AG04450 (cell line): ENCODE measurements around the gene OR2S2. TPM values are rescaled to one million over a fixed set of nuclear protein-coding genes. Genes with fewer than 3 reads are reported as not detected.
A peak's percentile ranks its signal among the peaks of the same experiment; 100 is the strongest.

Experiments
- CTCF ChIA-PET: fragments of 300-600, 350-600 bp; formaldehyde crosslinking; extraction: SDS; loops from one replicate; lab custom pipeline; 2022; ENCODE audit warnings: antibody characterized with exemption, inconsistent platforms; lab: Charles Lee
- POLR2A ChIA-PET: fragments of 350-600 bp; formaldehyde crosslinking; extraction: SDS; loops from one replicate; lab custom pipeline; 2021; ENCODE audit warnings: antibody characterized with exemption, inconsistent platforms; lab: Yijun Ruan, JAX
- DNase-seq: peaks from one replicate; pipeline ENCODE4 v3.0.0-alpha.2; 2011; ENCODE audit warnings: low read depth, low spot score
- H3K27ac ChIP-seq: one replicate; pipeline ENCODE4 v1.5.1; 2012; ENCODE audit warnings: low read depth, low read length, control low read depth
- H3K27me3 ChIP-seq: one replicate; pipeline ENCODE4 v1.6.0; 2012; ENCODE audit warnings: low read length; ENCODE audit not compliant: control insufficient read depth, insufficient read depth
- H3K4me3 ChIP-seq: 2 replicates; pipeline ENCODE4 v1.5.1; 2011; ENCODE audit warnings: mild to moderate bottlenecking, low read depth, low read length, control low read depth
- H3K9me3 ChIP-seq: 2 replicates; pipeline ENCODE4 v1.5.1; 2012; ENCODE audit warnings: low read length; ENCODE audit not compliant: control insufficient read depth, insufficient read depth
- polyA plus RNA-seq: library from polyadenylated mRNA; depleted of rRNA; stranded (reverse); fragments of >200 nt; gene quantifications from 2 replicates; pipeline ENCODE4 v1.2.3, GENCODE V29; 2011
- TF ChIP-seq, protein P1 (sequence below): IDR thresholded peaks from 2 replicates; pipeline ENCODE4 v1.5.1; 2011; ENCODE audit warnings: low read depth, low read length, control low read depth, inconsistent platforms

OR2S2 gene
- polyA plus RNA-seq, 1 experiment = 0.46 TPM

DNA sequence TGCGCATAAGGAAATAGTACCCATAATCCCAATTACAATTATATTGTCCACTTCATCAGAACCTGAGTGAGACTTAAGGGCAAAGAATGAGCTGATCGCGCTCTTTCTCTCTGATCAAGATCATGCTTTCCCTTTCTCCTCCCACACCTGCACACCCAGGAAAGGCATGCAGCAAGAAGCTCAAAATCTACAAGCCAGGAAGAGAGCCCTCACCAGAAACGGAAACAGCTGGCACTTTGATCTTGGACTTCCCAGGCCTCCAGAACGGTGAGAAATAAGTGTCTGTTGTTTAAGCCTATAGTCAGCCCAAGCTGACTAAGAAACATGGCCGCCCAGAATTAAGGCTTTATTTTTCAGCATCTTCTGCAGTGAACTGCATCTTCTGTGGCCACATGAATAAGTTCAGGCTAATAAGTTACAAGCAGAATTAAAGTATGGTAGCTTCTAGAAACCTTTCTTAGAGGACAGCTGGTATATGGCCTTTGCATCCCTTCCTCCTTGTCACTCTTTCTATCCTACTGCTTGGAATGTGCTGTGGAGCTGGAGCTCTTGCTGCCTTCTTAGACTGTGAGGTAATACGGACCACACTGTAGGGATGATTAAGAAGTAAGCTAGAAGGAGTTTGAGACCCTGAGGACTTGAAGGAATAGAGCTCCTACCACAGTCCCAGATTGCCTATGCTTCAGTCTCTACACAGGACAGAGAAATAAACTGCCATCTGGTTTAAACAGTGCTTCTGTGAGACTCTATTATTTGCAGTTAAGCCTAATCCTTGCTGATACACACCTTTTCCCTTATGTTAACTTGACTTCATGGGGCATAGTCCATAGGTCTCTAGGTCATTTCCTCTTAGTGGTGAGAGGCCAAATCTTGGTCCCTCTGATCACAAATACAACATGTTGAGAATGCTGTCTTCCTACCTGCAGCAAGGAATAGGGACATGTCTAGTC is 17.2 kb downstream of the OR2S2 start:
- Histone ChIP-seq H3K9me3 (no peaks in the 10 kb centered on the region), H3K27me3 (no peaks in the 10 kb centered on the region), H3K27ac (no peak overlapping the region), H3K4me3 (no peak overlapping the region)
- POLR2A ChIA-PET = interaction anchor here (0.9 kb wide), 1 partner anchor 16 kb away, joined by 4 read pairs; no protein-coding TSS in a partner anchor
- CTCF ChIA-PET = interaction anchor here (0.8 to 1.7 kb wide), 6 partner anchors 14 to 150 kb away, joined by 3 to 5 read pairs (median 4); no protein-coding TSS in a partner anchor
- no peak for DNase-seq
- TF ChIP-seq, protein P1, sequence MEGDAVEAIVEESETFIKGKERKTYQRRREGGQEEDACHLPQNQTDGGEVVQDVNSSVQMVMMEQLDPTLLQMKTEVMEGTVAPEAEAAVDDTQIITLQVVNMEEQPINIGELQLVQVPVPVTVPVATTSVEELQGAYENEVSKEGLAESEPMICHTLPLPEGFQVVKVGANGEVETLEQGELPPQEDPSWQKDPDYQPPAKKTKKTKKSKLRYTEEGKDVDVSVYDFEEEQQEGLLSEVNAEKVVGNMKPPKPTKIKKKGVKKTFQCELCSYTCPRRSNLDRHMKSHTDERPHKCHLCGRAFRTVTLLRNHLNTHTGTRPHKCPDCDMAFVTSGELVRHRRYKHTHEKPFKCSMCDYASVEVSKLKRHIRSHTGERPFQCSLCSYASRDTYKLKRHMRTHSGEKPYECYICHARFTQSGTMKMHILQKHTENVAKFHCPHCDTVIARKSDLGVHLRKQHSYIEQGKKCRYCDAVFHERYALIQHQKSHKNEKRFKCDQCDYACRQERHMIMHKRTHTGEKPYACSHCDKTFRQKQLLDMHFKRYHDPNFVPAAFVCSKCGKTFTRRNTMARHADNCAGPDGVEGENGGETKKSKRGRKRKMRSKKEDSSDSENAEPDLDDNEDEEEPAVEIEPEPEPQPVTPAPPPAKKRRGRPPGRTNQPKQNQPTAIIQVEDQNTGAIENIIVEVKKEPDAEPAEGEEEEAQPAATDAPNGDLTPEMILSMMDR = no peak

DNA sequence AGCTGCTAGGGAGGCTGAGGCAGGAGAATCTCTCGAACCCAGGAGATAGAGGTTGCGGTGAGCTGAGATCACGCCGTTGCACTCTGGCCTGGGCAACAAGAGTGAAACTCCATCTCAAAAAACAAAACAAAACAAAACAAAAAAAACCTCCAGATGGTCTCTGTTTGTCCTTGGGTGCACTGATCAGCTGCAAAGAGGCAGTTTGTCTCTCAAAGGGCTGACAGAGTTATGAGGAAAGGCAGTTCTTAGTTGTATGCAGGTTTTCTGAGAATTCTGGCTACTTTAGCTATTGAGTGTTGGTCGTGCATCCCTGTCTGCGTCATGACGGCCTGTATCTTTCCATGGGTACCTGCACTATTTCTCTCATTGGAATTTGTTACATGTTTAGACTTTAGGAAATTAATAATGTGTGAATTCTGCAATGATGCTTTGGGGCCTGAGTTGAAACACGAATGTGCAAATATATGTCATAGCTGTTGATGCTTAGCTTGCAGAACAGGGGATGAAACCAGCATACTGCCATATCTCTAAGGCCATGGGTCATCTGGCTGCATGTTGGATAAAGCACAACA is 18.2 kb downstream of the OR2S2 start:
- Histone ChIP-seq H3K4me3 (no peak overlapping the region), H3K9me3 (no peaks in the 10 kb centered on the region), H3K27me3 (no peaks in the 10 kb centered on the region), H3K27ac (no peak overlapping the region)
- no peak for DNase-seq
- ChIA-PET CTCF (interaction anchor here (0.7 to 1.7 kb wide), 3 partner anchors 12 to 114 kb away, joined by 3 to 5 read pairs (median 4); no protein-coding TSS in a partner anchor), POLR2A (interaction anchor here (0.6 kb wide), 1 partner anchor 312 kb away, joined by 5 read pairs; no protein-coding TSS in a partner anchor)
- TF ChIP-seq, protein P1 = no peak

DNA sequence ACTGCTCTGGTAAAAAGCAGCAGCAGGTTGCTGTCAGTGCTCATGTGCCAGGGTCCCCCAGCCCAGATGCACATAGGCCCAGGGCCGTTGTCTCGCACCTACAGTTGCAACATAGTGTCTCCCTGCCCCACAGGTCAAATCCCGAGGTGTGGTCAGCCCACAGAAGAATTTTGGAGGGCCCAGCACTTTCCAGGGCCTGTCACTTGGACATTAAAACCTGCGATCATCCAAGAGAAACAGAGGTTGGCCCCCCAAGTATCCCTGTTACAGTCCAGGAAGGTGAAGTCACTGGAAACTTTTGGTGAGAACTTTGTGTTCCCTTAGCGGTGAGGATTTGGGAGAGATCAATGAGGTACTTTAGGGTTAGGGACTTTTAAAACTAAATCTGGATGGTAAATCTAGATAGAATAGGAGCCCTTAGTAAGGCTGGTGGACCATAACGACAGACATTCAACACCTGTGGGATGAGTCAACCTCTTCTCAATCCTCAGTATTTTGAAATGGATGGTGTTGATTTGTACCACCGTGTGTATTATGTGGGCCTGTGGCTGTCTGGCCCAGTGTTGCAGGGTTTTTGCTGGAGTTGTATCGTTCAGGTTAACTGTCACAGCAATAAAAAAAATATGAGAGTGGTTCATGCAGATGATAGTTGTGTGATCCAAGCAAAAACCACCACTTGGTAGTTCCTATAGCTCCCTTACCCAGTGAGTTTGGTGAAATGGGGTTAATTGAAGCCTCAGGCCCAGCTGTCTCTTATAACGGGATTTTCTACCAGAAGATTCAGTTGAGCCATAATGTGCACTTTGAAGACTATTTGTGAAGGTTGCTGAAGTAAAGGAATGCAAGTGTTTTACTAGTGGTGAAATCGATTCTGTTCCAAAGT is 19.2 kb downstream of the OR2S2 start:
- CTCF ChIA-PET = interaction anchor here (1.3 to 4.8 kb wide), 3 partner anchors 7 to 56 kb away, joined by 5 to 34 read pairs (median 5); no protein-coding TSS in a partner anchor
- Histone ChIP-seq H3K4me3 (no peak overlapping the region), H3K27ac (no peak overlapping the region), H3K9me3 (no peaks in the 10 kb centered on the region), H3K27me3 (no peaks in the 10 kb centered on the region)
- DNase-seq = no peak
- TF ChIP-seq, protein P1 = no peak
- POLR2A ChIA-PET = no interaction called here

DNA sequence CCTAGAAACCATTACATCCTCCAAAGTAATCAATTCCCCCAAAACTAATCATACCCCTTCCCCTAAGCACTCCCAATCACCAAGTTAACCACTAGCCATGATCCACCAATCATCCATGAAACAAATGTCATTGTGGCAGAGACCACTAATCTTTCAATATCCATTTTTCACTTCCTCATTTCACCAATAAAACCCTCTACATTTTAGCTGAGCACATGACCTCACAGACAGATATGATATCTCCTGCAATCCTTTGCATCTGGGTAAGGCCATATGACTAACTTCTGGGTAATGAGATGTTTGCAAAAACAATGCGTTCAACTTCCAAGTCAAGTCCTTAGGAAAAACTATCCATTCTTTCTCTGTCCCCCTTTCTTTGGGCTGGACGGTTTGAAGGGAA is 20.7 kb downstream of the OR2S2 start:
- DNase-seq = no peak
- Histone ChIP-seq H3K4me3 (no peak overlapping the region), H3K9me3 (no peaks in the 10 kb centered on the region), H3K27me3 (no peaks in the 10 kb centered on the region), H3K27ac (peak overlapping the region; percentile 32)
- ChIA-PET POLR2A (interaction anchor here (2.5 kb wide), 1 partner anchor 13 kb away, joined by 16 read pairs; no protein-coding TSS in a partner anchor), CTCF (interaction anchor here (4.8 kb wide), 1 partner anchor 9 kb away, joined by 34 read pairs; no protein-coding TSS in a partner anchor)
- TF ChIP-seq, protein P1 = no peak
